HPDE6-E6E7 (cell line): ENCODE results near the gene CIC.

ENCODE experiments used
- DNase-seq: peaks from one replicate; pipeline ENCODE4 v3.0.0; 2011; ENCODE audit warnings: missing footprints; ENCODE audit errors: extremely low spot score

CIC gene

DNA sequence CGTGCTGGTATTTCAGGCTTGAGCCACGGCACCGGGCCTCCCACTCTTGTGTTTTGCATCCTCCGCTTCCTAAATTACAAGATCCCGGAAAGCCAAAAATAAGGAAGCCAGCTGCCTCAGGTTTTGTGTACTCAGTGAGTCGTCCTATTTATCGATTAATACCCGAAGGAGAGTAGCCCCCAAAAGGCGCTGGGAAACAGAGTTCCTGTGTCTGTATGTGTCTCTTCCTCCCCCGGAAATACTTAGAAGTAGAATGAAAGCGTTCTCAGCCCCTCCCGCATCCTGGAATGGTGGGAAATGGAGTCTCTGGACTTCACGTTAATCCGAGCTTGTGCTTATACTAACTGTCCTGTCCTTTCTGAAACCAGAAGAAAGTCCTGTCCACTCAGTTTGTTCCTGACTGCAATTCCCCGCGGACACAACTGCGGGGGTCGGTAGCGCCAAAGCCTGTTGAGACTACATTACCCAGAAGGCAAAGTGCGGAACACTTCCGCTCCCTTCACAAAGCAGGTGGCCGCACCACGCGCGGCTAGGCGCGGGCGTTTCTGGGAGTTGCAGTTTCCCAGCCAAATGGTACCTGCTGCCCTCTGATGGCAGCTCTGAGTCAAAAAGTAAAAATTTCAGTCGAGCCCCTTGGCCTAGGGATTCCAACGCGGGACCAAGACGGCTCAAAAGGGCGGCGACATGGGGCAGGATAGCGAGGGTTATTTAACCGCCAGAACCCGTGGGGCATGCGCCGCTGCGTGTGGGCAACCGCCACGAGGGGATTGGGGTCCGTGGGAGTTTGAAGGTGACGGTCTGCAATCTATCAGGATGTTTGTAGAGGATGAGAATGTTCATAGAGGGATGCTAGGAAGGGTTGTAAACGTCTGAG is 24.5 kb upstream of the CIC start:
- peak; percentile 73 for DNase-seq

DNA sequence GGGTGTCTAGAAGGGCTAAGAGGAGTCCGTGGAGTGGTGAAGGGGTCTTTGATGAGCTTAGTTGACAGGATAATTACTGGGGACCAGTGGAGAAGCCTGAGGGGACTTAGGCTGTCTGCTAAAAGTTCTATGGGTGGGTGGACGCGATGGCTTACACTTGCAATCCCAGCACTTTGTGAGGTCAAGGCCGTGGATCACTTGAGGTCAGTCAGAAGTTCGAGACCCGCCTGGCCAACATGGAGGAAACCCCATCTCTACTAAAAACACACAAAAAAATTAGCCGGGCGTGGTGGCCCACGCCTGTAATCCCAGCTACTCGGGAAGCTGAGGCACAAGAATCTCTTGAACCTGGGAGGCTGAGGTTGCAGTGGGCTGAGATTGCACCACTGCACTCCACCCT is 23.8 kb upstream of the CIC start:
- no peak for DNase-seq

DNA sequence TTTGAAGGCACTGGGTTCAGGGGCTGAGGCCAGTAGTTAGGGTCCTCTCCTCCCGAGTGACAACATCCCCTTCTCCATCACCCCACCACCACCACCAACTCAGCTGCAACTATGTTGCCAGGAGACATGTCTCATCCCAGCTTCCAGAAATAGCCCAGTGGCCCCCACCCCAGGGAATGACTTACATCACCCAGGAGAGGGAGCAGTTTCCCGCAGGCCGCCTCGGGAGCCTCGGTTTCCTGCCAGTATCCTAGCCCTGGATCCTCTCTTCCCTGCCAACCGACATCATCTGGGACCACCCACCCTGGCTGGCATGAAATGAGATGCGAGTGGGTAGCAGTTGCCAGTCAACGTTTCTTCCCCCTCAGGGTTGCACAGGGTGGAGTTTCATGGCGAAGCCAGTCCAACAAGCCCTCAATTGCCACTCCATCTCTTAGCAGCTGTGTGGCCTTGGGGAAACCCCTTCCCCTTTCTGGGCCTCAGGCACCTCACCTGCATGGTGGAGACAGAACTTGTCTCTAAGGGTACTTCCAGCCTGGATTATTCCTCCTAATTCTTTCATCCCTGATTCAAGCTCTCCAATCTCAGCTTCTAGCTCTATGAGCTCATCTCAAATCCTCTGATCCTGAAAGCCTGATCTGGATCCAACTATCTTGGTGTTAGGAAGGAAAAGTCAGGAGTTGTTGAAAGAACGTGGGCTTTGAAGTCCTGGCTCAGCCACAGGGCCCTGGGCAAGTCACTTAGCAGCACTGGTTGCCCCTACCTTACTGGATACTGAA is 22.7 kb upstream of the CIC start:
- DNase-seq: peak; percentile 61

DNA sequence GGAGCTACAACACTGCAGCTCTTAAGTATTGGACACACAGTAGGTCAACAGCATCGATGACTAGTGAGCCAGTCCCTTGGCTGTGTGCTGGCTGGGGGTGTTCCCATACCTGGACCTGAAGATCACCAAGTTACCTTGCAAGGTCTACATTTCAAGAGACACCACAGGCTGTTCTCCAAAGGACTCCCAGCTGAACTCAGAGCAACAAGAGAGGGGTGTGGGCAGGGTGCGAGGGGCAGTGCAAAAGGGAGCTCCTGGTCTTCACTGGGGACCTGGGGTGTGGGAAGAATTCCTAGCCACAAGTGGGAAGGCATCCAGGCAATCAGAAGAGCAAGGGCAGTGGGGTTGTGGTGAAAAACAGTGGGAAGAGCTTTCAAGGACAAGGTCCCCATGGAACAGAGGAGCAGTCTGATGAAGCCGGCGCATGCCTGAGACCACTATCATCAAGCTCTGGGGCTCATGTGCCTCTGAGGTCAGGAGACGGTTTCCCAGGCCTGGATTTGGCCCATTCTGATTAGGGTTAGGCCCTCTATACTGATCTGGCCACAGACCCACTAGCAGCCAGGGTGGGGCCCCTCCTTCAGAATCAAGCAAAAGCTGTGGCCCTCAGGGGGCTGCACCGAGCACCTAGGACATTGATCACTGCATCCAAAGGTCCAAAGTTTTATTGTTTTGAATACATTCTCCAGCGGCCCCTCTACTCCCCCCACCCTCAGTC is 22.0 kb upstream of the CIC start:
- no peak for DNase-seq

DNA sequence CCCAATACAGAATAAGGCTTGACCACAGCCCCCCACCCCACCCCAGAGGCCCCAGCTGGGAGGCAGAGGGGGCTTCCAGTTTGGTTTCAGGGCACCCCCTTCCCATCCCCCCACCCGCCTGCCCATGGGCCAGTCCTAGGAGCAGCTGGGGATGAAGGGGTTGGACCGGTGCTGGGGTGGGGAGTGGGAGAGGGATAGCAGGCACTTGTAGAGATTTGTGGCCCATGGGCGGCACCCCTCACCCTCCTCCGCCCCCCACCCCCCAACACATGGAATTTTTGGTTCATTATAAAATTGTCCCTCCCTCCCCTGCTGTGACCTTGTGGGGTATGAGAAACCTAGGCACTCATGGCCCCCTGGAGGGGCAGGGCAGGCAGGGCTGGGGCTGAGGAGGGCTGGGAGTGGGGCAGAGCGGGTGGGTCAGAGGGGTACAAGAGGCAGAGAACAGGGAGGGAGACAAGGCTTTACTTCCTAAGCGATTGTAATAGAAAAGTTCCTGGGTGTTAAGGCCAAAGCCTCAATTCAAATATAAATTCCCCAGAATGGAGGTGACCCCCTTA is 21.3 kb upstream of the CIC start:
- no peak for DNase-seq

DNA sequence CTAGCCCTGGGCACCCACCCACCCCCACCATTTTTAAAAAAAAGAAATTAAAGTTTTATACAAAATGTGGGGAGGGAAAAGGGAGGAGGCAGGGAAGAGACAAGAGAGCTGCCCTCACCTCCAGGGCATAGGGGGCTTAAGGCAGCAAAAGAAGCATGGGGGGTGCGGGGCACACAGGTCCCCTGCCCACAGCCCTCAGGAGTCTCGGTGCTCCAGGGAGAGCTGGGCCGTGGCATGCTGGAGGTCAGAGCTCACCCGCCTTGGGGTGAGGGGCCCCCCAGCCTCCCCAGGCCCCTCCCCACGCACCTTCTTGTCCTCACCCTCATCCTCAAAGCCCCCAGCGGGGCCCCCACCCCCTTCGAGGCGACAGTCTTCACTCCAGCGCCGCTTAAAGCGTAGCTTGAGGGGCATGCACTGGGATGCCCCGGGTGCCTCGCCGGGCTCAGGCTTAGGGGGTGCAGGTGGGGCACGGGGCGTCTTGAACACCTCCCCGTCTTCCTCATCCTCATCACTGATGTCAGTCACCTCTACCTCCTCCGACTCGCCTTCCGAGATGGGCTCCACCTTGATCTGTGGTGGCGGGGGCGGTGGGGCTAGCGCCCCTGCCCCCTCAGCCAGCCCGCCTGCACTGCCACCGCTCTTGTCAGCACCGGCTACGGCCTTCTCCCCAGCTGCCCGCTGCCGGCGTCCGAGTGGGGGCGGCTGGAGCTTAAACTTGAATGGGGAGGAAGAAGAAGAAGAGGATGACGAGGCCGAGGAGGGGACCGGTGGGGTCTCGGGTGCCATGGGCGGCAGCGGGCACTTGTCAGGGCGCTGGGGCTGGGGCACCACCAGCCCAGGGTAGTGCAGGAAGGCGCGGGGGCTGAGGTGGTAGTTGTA is 20.5 kb upstream of the CIC start:
- no peak for DNase-seq

DNA sequence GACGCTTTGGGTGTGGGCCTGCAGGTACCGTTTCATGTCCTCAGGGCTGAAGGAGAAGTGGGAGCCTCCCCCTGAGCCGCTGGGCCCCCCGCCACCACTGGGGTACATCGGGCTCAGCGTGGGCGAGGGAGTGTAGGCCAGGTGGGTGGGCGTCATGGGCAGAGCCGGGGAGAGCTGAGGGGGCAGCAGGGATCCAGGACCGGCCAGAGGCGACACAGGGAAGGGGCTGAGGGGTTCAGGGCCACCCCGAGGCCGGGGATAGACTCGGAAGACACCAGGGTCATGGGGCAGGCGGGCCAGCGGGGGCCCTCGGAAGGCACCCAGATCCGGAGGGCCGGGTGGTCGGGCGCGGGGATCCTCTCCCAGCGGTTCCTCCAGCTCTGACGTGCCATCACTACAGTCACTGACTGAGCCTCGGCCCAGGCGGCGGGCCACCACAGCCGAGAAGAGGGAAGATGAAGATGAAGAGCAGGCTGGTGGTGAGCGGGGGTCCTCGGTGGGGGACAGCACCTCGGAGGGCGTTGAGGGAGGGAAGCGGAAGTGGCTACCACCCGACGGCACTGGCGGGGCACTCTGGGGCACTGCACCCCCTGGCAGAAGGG is 19.8 kb upstream of the CIC start:
- no peak for DNase-seq

DNA sequence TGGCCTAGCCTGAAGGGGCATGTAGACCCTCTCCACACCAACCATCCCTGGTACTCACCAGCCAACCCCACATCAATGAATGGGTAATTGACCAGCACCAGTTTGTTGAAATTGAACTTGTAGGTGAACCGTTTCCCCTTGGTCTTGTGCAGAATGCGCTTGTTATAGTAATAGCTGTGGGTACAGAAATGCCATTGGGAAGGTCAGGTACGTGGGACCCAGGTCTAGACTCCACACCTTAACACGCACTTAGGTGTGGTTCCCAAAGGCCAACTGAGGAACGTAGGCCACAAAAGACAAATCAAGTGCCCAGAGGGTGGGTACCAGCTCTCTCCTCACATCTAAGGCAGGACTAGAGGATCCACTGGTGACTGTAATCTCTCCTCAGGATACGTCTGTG is 19.3 kb upstream of the CIC start:
- DNase-seq: no peak

DNA sequence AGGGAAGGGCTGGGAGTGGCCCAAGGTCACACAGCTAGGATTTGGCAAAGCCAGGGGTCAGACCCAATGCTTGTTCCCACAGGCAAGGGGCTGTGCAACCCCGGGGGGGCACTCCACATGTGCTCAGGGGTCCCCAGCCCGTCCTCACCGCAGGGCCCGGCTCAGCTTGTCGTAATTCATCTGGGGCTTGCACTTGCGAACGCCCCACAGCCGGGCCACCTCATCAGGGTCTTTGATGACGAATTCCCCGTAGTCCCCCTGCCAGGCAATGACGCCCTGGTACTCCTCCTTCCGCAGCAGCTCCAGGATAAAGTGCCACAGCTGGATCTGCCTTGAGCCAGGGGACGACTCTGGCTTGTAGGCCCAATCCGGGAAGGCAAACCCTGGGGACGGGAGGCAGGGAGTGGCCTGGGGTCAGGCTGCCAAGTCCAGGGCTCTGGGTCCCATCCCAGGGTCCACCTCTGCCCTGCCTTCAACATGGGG is 18.8 kb upstream of the CIC start:
- DNase-seq: no peak

DNA sequence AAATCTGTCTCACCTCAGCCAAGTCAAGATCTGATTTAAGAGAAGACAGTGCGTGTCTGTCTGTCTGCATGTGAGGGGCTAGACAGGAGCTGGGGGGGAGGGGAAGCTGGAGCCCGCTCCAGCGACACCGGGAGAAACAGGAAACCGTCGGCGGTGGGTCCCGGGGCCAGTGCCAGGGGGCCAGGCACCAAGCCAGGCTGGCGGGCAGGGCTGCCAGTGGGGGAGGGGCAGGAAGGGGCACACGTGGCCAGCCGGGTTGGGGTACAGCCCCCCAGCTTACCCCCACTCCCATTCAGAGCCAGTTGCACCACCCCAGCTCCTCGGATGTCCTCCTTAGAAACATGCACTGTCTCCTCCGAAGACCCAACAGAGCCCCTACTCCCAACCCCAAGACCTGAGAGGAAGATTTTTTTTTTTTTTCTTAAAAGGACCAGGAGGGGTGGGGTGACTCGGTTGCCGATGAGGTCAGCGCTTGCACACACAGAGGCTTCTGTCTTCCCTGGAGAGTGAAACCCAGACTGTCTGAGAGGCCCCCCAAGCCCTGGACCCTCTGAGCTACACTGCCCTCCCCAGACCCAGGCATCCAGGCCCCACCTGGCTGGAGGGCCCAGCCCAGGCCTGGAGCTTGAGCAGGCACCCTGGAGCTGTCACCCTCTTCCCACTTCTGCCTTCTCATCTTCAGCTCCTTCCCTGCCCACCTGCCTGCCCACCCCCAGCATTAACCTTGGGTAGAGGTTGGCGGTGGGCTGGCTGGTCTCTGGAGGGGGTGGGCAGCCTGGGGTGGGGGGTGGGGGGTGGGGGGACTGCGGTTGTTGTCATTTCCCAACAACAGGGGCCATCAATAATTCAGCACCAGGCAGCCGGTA is 18.2 kb upstream of the CIC start:
- no peak for DNase-seq

DNA sequence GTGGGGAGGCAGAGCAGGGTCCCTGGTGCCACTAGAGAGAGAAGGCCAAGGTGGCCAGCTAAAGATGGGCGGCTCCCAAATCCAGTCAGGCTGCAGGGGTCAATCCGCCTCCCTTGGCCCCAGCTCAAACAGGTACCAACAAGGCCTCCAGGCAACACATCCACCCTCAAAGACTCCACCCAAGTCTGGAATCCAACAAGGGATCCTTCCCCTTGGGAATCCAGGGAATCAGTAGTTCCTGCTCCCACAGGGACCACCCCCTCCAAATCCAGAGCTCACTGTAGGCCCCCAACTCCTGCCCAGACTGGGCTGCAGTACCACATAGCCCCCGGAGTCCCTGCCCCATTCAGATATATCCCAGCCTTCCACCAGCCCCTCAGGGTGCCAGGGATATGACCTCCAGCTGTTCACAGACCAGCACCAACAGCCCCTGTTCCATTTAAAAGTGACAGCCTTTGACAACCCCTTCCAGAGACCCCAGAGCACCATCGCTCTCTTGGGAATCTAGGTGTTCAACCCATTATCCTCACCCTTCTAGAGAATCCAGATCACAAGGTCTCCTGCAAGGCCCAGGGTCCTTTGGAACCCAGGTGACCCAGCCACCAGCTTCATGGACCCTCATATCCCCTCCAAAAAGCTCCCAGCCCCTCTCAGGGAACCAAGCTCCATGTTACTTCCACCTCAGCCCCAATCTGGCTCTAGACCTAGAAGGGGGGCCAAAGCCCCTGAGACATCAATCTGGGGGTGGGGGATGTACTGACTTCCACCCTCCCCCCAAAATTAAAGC is 17.3 kb upstream of the CIC start:
- no peak for DNase-seq

DNA sequence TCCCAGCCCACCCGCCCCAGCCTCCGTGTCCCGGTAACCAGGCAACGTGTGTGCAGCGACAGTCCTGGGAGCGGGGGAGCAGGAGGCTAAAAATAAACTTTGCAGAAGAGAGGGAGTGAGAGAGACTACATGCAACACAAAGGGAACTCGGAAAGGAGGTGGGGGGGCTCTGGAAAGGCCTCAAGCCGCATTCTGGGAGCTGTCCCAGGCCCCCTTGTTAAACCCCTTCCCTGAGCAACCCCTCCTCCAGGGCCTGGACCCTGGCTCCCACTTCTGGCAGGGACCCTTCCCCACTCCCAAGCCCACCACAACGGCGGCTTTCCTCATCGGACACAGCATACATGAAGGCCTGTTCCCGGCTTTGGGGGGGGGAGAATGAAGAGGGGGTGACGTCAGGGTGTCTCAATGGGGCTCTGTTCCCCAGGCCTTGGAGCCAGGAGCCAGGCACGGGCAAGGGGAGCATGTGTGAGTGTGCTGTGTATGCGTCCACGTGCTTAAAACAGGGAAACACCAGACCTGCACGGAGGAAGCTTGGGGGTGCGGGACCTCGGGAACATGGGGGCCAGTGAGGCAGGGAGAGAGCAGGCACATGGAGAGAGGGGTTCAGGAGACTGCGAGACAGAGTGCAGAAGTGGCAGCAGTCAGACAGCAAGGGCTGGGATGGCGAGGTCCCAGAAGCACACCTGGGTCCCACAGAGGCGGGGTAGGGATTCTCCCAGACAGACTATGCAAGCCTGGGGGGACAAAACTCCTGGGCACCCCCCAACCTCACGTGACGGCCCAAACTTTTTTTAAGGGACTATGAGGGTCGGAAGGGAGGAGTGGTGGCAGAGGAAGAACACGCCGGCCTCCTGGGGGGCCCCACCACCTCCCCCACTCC is 16.4 kb upstream of the CIC start:
- no peak for DNase-seq

DNA sequence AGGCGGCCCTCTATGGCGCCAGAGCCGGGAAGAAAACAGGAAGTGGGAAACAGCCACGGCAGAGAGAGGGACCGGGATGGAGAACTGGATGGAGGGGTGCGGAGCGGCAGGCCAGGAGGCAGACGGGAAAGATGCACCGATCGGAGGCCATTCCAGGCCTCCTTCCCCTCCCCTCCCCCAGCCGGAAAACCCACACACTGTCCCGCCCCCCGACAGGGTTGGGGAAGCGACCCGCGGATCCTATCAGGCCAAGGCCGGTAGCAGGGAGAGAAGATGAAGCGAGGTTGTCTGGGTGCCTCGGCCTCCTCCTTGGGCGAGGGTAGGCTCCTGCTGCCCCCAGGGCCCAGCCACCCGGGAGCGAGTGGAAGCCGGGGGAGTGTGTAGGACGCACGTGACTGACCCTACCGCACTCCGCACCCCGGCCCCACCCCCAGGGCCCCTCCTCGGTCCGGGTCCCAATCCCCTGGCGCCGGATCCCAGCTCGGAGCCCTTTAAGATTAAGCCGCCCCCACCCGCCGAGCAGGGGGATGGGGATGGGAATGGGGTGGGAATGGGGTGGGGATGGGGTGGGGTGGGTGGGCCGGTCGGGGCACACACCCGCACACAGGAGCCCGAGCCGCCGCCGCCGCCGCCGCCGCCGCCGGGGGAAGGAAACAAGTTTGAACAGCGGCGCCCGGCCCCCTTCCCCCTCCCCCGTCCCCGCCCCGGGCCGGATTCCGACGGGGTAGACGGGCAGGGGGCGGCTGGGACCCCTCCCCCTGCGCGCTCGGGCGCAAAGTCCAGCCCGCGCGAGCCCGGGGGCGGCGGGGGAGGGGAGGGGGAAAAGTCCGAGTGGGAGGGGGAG is 15.6 kb upstream of the CIC start:
- DNase-seq: peak; percentile 45

DNA sequence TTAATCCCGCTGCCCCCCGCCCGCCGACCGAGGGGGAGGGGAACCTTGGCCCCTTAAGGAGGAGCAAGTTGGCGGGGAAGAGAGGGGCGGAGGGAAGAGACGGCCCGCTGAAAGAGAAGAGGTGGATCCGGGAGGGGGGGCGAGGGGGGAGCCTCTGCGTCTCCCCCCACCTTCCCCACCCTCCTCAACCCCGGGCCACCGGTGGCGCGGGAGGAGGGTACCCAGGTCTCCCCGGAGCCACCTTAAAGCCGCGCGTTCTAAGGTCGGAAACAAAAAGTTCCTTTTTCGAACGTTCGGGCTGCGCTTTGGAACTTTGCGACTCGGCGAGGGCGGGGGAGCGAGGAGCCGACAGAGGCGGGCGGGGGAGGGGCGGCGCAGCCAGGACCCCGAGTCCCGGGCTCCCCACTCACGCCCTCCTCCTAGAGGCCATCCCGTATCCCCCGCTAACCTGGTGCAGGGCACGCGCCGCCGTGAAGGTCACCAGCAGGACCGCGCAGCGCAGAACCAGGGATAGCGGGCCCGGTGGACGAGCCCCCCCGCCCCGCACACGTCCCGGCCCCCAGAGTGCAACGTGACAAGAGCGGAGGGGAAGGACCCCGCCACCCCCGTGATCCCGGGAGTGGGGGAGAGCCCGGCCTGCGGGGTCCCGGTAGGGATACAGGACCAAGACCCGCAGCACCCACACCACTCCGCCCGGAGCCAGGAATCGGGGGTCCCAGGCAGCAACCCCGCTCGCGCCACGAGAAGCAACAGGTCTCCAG is 14.8 kb upstream of the CIC start:
- DNase-seq: no peak

DNA sequence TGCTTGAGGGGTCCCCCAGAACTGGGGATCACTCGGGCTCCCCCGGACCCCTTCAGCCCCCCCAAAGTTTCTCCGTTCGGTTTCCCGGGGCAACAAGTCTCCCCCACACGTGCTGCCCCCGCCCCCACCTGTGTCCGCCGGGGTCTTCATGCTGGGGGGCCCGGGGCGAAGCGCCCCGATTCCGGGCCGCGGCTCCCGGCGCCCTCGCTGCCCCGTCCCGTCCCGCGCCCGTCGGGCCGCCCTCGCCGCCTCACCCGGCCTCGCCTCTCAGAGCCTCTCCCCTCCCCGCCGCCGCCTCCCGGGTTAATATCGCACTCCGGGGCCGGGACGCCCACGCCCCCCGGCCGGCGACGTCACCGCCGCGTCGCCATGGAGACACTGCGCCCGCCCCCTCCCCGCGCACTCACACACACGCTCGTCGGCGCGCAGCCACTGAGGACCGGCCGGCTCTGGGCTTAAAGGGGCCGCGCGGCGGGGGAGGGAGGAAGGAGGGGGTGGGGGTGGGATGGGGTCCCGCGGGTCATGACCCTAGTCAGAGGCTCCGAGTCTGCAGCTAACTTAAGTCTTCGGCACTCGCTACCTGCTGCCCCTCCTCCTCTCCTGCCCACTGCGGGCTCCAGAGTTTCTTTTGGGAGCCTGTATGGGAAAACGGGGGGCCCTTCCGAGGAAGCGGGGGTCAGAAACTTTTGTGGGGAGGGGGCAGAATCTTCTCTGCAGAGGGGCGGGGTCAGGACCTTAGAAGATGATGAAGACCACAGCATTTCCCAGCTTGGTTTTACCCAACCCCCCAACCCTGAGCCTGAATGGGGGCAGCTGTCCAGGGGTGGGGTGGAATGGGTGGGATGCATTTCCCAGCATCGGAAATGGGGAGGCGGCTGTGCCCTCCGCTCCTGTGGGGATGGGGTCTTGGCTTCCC is 13.9 kb upstream of the CIC start, which contains the start of gene ERF:
Gene ERF, minus strand, starts transcription at position 279 of the 916 bp plus-strand sequence. Its CDS starts 129 bp downstream, at position 150.
- peak; percentile 84 for DNase-seq
